NCI-H460 (cell line): ENCODE data around the gene KCNT2. TPM values are rescaled to one million over a fixed set of nuclear protein-coding genes. Genes with fewer than 3 reads are reported as not detected.

Experiments
- DNase-seq: peaks from one replicate; pipeline ENCODE4 v3.0.0-alpha.2; 2016; ENCODE audit warnings: low read depth; ENCODE audit errors: extremely low read depth
- total RNA-seq: library from RNA; depleted of rRNA; stranded (reverse); fragments of >200 nt; shearing (Covaris generic); gene quantifications from 2 replicates; pipeline ENCODE4 v1.2.3, GENCODE V29; 2014

KCNT2 gene
- total RNA-seq, 1 experiment from 2014 or later = 4.1 TPM

- DNase-seq = no peak
Measured at GRCh38 chr1:196405839-196406238, 202.4 kb downstream of the KCNT2 start.

- no peak for DNase-seq
Measured at GRCh38 chr1:196403803-196404690, 204.2 kb downstream of the KCNT2 start.

- DNase-seq = no peak
Measured at GRCh38 chr1:196401891-196402290, 206.3 kb downstream of the KCNT2 start.

GRCh38 chr1:196401452-196401833, 206.8 kb downstream of the KCNT2 start:
- no peak for DNase-seq

- DNase-seq = no peak
Measured at GRCh38 chr1:196400478-196401451, 207.5 kb downstream of the KCNT2 start.

- DNase-seq = no peak
Measured at GRCh38 chr1:196399713-196400112, 208.5 kb downstream of the KCNT2 start.

- DNase-seq = peak; percentile 31
Measured at GRCh38 chr1:196393742-196394141, 214.5 kb downstream of the KCNT2 start.

- DNase-seq = no peak
Measured at GRCh38 chr1:196393282-196393681, 215.0 kb downstream of the KCNT2 start.

GRCh38 chr1:196387766-196388165, 220.5 kb downstream of the KCNT2 start:
- DNase-seq = no peak

GRCh38 chr1:196385109-196385508, 223.1 kb downstream of the KCNT2 start:
- no peak for DNase-seq

GRCh38 chr1:196382383-196382782, 225.9 kb downstream of the KCNT2 start:
- DNase-seq = no peak

GRCh38 chr1:196381544-196381943, 226.7 kb downstream of the KCNT2 start:
- DNase-seq = no peak

GRCh38 chr1:196380316-196380715, 227.9 kb downstream of the KCNT2 start:
- DNase-seq = no peak

- no peak for DNase-seq
Measured at GRCh38 chr1:196377811-196378210, 230.4 kb downstream of the KCNT2 start.

GRCh38 chr1:196376630-196377328, 231.5 kb downstream of the KCNT2 start:
- no peak for DNase-seq

GRCh38 chr1:196373798-196374197, 234.4 kb downstream of the KCNT2 start:
- DNase-seq = no peak

GRCh38 chr1:196372896-196373536, 235.2 kb downstream of the KCNT2 start:
- peak; percentile 46 for DNase-seq

- DNase-seq = no peak
Measured at GRCh38 chr1:196367838-196368237, 240.4 kb downstream of the KCNT2 start.

GRCh38 chr1:196366817-196367495, 241.3 kb downstream of the KCNT2 start:
- DNase-seq = no peak
